OCI-LY7 (cell line): ENCODE measurements around the gene ARGLU1. TPM values are rescaled to one million over a fixed set of nuclear protein-coding genes. Genes with fewer than 3 reads are reported as not detected.

ENCODE experiments used
- BruUV-seq: library from RNA; stranded (reverse); fragments of 400-500 nt; replicated peaks from 2 replicates; lab custom pipeline; 2021; lab: Mats Ljungman, UMichigan
- CTCF ChIA-PET: fragments of 300-600 bp; sonication (Branson Sonifier 250); formaldehyde crosslinking; loops from one replicate; lab custom pipeline; 2022; ENCODE audit warnings: antibody characterized with exemption; ENCODE audit not compliant: unreplicated experiment; lab: Charles Lee
- POLR2A ChIA-PET: fragments of 300-600 bp; sonication (Branson Sonifier 250); formaldehyde crosslinking; loops from one replicate; lab custom pipeline; 2022; ENCODE audit warnings: antibody characterized with exemption; lab: Charles Lee
- DNase-seq: peaks from one replicate; pipeline ENCODE4 v3.0.0-alpha.2; 2015; ENCODE audit warnings: low spot score
- H2AFZ ChIP-seq: fragments of 200-600 bp; sonication (generic), shearing (Covaris generic); 2 replicates; pipeline ENCODE4 v1.6.1; 2014; ENCODE audit warnings: mild to moderate bottlenecking, antibody characterized with exemption, low read length, moderate library complexity
- H3K27ac ChIP-seq: fragments of 200-600 bp; sonication (generic); 2 replicates; pipeline ENCODE4 v1.5.1; 2014; ENCODE audit warnings: mixed run types, low read depth, mild to moderate bottlenecking, moderate library complexity, low read length, inconsistent platforms; ENCODE audit not compliant: poor library complexity, severe bottlenecking
- H3K36me3 ChIP-seq: fragments of 200-600 bp; sonication (generic); 2 replicates; pipeline ENCODE4 v1.6.1; 2014; ENCODE audit warnings: mild to moderate bottlenecking, antibody characterized with exemption, low read length, moderate library complexity, mixed read lengths; ENCODE audit not compliant: insufficient read depth
- H3K4me1 ChIP-seq: fragments of 200-600 bp; sonication (generic); 2 replicates; pipeline ENCODE4 v1.5.1; 2014; ENCODE audit warnings: mild to moderate bottlenecking, low read length; ENCODE audit not compliant: insufficient read depth, poor library complexity, severe bottlenecking
- H3K4me2 ChIP-seq: fragments of 200-600 bp; sonication (generic); 2 replicates; pipeline ENCODE4 v1.6.1; 2014; ENCODE audit warnings: mild to moderate bottlenecking, low read length
- H3K4me3 ChIP-seq: fragments of 200-600 bp; sonication (generic); 2 replicates; pipeline ENCODE4 v1.5.1; 2014; ENCODE audit warnings: mild to moderate bottlenecking, low read depth, low read length; ENCODE audit not compliant: poor library complexity, severe bottlenecking
- H3K79me2 ChIP-seq: fragments of 200-600 bp; sonication (generic); 2 replicates; pipeline ENCODE4 v1.6.1; 2016; ENCODE audit warnings: low read depth, mild to moderate bottlenecking, low read length, moderate library complexity, mixed read lengths; ENCODE audit not compliant: insufficient read depth
- H3K9me2 ChIP-seq: fragments of 200-600 bp; sonication (generic); 2 replicates; pipeline ENCODE4 v1.6.1; 2016; ENCODE audit warnings: mild to moderate bottlenecking, low read length, mixed read lengths; ENCODE audit not compliant: insufficient read depth
- H3K9me3 ChIP-seq: fragments of 200-600 bp; sonication (generic); 2 replicates; pipeline ENCODE4 v1.6.1; 2014; ENCODE audit warnings: mild to moderate bottlenecking, mixed run types, low read length, mixed read lengths
- H4K20me1 ChIP-seq: fragments of 200-600 bp; sonication (generic); 2 replicates; pipeline ENCODE4 v1.6.1; 2014; ENCODE audit warnings: mild to moderate bottlenecking, antibody characterized with exemption, low read length, moderate library complexity, mixed read lengths; ENCODE audit not compliant: insufficient read depth
- CTCF ChIP-seq: fragments of 200-600 bp; sonication (generic); conservative IDR thresholded peaks from 2 replicates; pipeline ENCODE4 v1.5.1; 2014; ENCODE audit warnings: mild to moderate bottlenecking, antibody characterized with exemption, low read length, moderate library complexity, mixed read lengths
- EZH2phosphoT487 ChIP-seq: fragments of 200-600 bp; sonication (generic); IDR thresholded peaks from 2 replicates; pipeline ENCODE4 v1.6.1; 2018; ENCODE audit warnings: low read depth, borderline replicate concordance, mild to moderate bottlenecking, mixed run types, antibody characterized with exemption, low read length, moderate library complexity, mixed read lengths
- intact Hi-C: fragments of 100-400 bp; cut with micrococcal nuclease; formaldehyde crosslinking; loops from one replicate; pipeline ENCODE4 v1.10.0; 2022; ENCODE audit not compliant: unreplicated experiment
- total RNA-seq, 2 experiments: library from RNA; depleted of rRNA in 1 of 2; stranded (reverse); fragments of >200 nt in 1 of 2; shearing (Covaris generic) in 1 of 2; gene quantifications; 2 replicates each; pipeline ENCODE4 v1.2.3, GENCODE V29; 2014 to 2022

ARGLU1 gene
- total RNA-seq, 2 experiments from 2014 or later: 71.6 to 71.9 TPM

DNA sequence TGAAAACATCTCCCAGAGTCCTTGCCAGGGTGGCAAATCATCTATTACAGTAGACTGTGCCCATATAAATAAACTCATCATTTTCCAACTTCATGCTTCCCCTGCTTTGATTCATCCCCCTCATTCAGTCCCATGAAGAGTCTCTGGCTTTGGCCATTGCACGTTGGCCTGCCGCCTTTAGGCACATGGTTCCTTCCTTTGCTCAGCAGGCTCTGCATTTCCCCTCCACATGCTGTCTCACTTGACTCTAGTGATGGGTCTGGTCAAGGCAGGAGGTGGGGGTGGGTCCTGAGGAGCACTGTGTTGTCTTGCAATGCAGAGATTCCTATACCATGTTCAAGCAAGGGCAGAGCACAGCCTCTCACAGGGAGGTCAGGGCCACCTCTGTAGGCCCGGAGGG is 48.8 kb upstream of the ARGLU1 start:
- no peaks in the 10 kb centered on the region for H3K9me3 ChIP-seq
- no peak overlapping the region for H2AFZ ChIP-seq
- CTCF ChIA-PET: no interaction called here
- POLR2A ChIA-PET: no interaction called here
- TF ChIP-seq EZH2phosphoT487 (no peak), CTCF (no peak)
- no peak overlapping the region for H3K4me2 ChIP-seq
- no peaks in the 10 kb centered on the region for H3K4me1 ChIP-seq
- no TSS peak for BruUV-seq
- no peaks in the 10 kb centered on the region for H4K20me1 ChIP-seq
- no peak for DNase-seq
- intact Hi-C loops: no loop called here
- H3K79me2 ChIP-seq: no peaks in the 10 kb centered on the region
- H3K4me3 ChIP-seq: no peak overlapping the region
- H3K9me2 ChIP-seq: no peaks in the 10 kb centered on the region
- no peak overlapping the region for H3K27ac ChIP-seq
- H3K36me3 ChIP-seq: no peaks in the 10 kb centered on the region

- H3K9me2 ChIP-seq: no peaks in the 10 kb centered on the region
- H2AFZ ChIP-seq: no peak overlapping the region
- TF ChIP-seq EZH2phosphoT487 (no peak), CTCF (no peak)
- intact Hi-C loops: no loop called here
- H3K27ac ChIP-seq: no peak overlapping the region
- no peaks in the 10 kb centered on the region for H3K9me3 ChIP-seq
- H3K4me3 ChIP-seq: no peak overlapping the region
- POLR2A ChIA-PET: no interaction called here
- no peaks in the 10 kb centered on the region for H4K20me1 ChIP-seq
- no peak overlapping the region for H3K4me2 ChIP-seq
- no peaks in the 10 kb centered on the region for H3K4me1 ChIP-seq
- no peaks in the 10 kb centered on the region for H3K36me3 ChIP-seq
- H3K79me2 ChIP-seq: no peaks in the 10 kb centered on the region
- BruUV-seq: no TSS peak
- DNase-seq: no peak
- CTCF ChIA-PET: no interaction called here
These were observed 46.9 kb upstream of the ARGLU1 start for GRCh38 chr13:106614874-106615273.

- no peaks in the 10 kb centered on the region for H3K9me3 ChIP-seq
- no peaks in the 10 kb centered on the region for H3K36me3 ChIP-seq
- H3K4me1 ChIP-seq: no peaks in the 10 kb centered on the region
- no peak overlapping the region for H3K27ac ChIP-seq
- POLR2A ChIA-PET: no interaction called here
- intact Hi-C loops: no loop called here
- no peak overlapping the region for H2AFZ ChIP-seq
- CTCF ChIA-PET: no interaction called here
- H4K20me1 ChIP-seq: no peaks in the 10 kb centered on the region
- DNase-seq: no peak
- BruUV-seq: no TSS peak
- no peaks in the 10 kb centered on the region for H3K79me2 ChIP-seq
- no peak overlapping the region for H3K4me2 ChIP-seq
- no peaks in the 10 kb centered on the region for H3K9me2 ChIP-seq
- no peak overlapping the region for H3K4me3 ChIP-seq
- no peak for TF ChIP-seq EZH2phosphoT487
- no peak for TF ChIP-seq CTCF
These were observed 44.8 kb upstream of the ARGLU1 start for GRCh38 chr13:106612688-106613087.
